A673 (cell line): Measurements from ENCODE around the gene ALX3. TPM values are rescaled to one million over a fixed set of nuclear protein-coding genes. Genes with fewer than 3 reads are reported as not detected.

ENCODE experiments used
- BruUV-seq: library from RNA; stranded (reverse); fragments of 400-500 nt; replicated peaks from 2 replicates; lab custom pipeline; 2021; lab: Mats Ljungman, UMichigan
- CTCF ChIA-PET: fragments of 300-600 bp; sonication (Branson Sonifier 250); formaldehyde crosslinking; loops from one replicate; lab custom pipeline; 2022; ENCODE audit warnings: antibody characterized with exemption; lab: Charles Lee
- POLR2A ChIA-PET: fragments of 300-600 bp; sonication (Branson Sonifier 250); formaldehyde crosslinking; loops from one replicate; lab custom pipeline; 2022; ENCODE audit warnings: antibody characterized with exemption; ENCODE audit not compliant: low non-redundant PET; lab: Charles Lee
- DNase-seq: peaks from one replicate; pipeline ENCODE4 v3.0.0-alpha.2; 2015; ENCODE audit warnings: low spot score
- H3K27ac ChIP-seq: fragments of 200-600 bp; sonication (generic); 2 replicates; pipeline ENCODE4 v1.5.1; 2016; ENCODE audit warnings: mixed run types, low read depth, mild to moderate bottlenecking, mixed read lengths, antibody characterized with exemption, low read length; ENCODE audit not compliant: poor library complexity, severe bottlenecking
- H3K27me3 ChIP-seq: fragments of 200-600 bp; sonication (generic); replicated peaks from 2 replicates; pipeline ENCODE4 v1.6.1; 2017; ENCODE audit warnings: mixed run types, low read depth, mild to moderate bottlenecking, mixed read lengths, antibody characterized with exemption, low read length; ENCODE audit not compliant: insufficient read depth, poor library complexity
- H3K36me3 ChIP-seq: fragments of 200-600 bp; sonication (generic); 2 replicates; pipeline ENCODE4 v1.6.1; 2016; ENCODE audit warnings: mixed run types, mild to moderate bottlenecking, mixed read lengths, antibody characterized with exemption, low read length; ENCODE audit not compliant: insufficient read depth, poor library complexity, severe bottlenecking
- H3K4me1 ChIP-seq: fragments of 200-600 bp; sonication (generic); 2 replicates; pipeline ENCODE4 v1.6.1; 2017; ENCODE audit warnings: mixed run types, mild to moderate bottlenecking, mixed read lengths, antibody characterized with exemption, low read length; ENCODE audit not compliant: insufficient read depth, poor library complexity, severe bottlenecking
- H3K4me3 ChIP-seq: fragments of 200-600 bp; sonication (generic); 2 replicates; pipeline ENCODE4 v1.5.1; 2016; ENCODE audit warnings: low read depth, mixed run types, mild to moderate bottlenecking, mixed read lengths, low read length; ENCODE audit not compliant: poor library complexity, severe bottlenecking
- H3K9me3 ChIP-seq: fragments of 200-600 bp; sonication (generic); 2 replicates; pipeline ENCODE4 v1.6.1; 2016; ENCODE audit warnings: mixed run types, low read depth, mild to moderate bottlenecking, mixed read lengths, antibody characterized with exemption, low read length; ENCODE audit not compliant: poor library complexity, severe bottlenecking
- CTCF ChIP-seq: fragments of 300-800, 200-600 bp; sonication (generic); conservative IDR thresholded peaks from 2 replicates; pipeline ENCODE4 v1.5.1; 2017; ENCODE audit warnings: low read depth, mild to moderate bottlenecking, antibody characterized with exemption, low read length, moderate library complexity, mixed read lengths
- EZH2 ChIP-seq: fragments of 200-600 bp; sonication (generic); IDR thresholded peaks from 2 replicates; pipeline ENCODE4 v1.6.1; 2017; ENCODE audit warnings: borderline replicate concordance, low read depth, mild to moderate bottlenecking, mixed read lengths, antibody characterized with exemption, low read length; ENCODE audit not compliant: poor library complexity, severe bottlenecking
- intact Hi-C: fragments of 100-400 bp; cut with micrococcal nuclease; formaldehyde crosslinking; loops from one replicate; pipeline ENCODE4 v1.10.0; 2022; ENCODE audit not compliant: unreplicated experiment
- total RNA-seq: library from RNA; stranded (reverse); gene quantifications from 2 replicates; pipeline ENCODE4 v1.2.3, GENCODE V29; 2021

Gene ALX3
- total RNA-seq, 1 experiment from 2014 or later: 0.84 TPM

GRCh38 chr1:110062612-110063011, 7.9 kb downstream of the ALX3 start:
- BruUV-seq: no TSS peak
- no peak for DNase-seq
- TF ChIP-seq EZH2 (no peak), CTCF (no peak)
- POLR2A ChIA-PET: no interaction called here
- H3K36me3 ChIP-seq: no peaks in the 10 kb centered on the region
- H3K4me1 ChIP-seq: peaks cover 19% of the 10 kb centered on the region
- H3K4me3 ChIP-seq: no peak overlapping the region
- CTCF ChIA-PET: interaction anchor here (0.6 kb wide), 1 partner anchor 54 kb away, joined by 7 read pairs; no protein-coding TSS in a partner anchor
- intact Hi-C loops: no loop called here
- no peaks in the 10 kb centered on the region for H3K27me3 ChIP-seq
- H3K9me3 ChIP-seq: no peaks in the 10 kb centered on the region
- no peak overlapping the region for H3K27ac ChIP-seq

GRCh38 chr1:110061341-110061740, 9.1 kb downstream of the ALX3 start:
- CTCF ChIA-PET: no interaction called here

GRCh38 chr1:110060662-110061060, 9.8 kb downstream of the ALX3 start:
- no peak for DNase-seq
- Histone ChIP-seq H3K9me3 (no peaks in the 10 kb centered on the region), H3K4me3 (no peak overlapping the region), H3K36me3 (peaks cover 18% of the 10 kb centered on the region), H3K27ac (no peak overlapping the region), H3K27me3 (no peaks in the 10 kb centered on the region), H3K4me1 (peaks cover 13% of the 10 kb centered on the region)
- no TSS peak for BruUV-seq
- ChIA-PET POLR2A (no interaction called here), CTCF (interaction anchor here (0.9 to 1.7 kb wide), 3 partner anchors 10 to 31 kb away, joined by 3 to 4 read pairs (median 4); partner anchors contain the start of gene ALX3)
- TF ChIP-seq CTCF (no peak), EZH2 (no peak)
- intact Hi-C loops: no loop called here

More at GRCh38 chr1:110061341-110061740, 9.1 kb downstream of the ALX3 start:
- no TSS peak for BruUV-seq
- no peak overlapping the region for H3K27ac ChIP-seq
- DNase-seq: no peak
- no peak overlapping the region for H3K4me3 ChIP-seq
- H3K27me3 ChIP-seq: no peaks in the 10 kb centered on the region
- TF ChIP-seq EZH2: no peak
- no peak for TF ChIP-seq CTCF
- H3K36me3 ChIP-seq: peaks cover 11% of the 10 kb centered on the region
- no peaks in the 10 kb centered on the region for H3K9me3 ChIP-seq
- peaks cover 19% of the 10 kb centered on the region for H3K4me1 ChIP-seq
- POLR2A ChIA-PET: no interaction called here
- intact Hi-C loops: no loop called here
